OCI-LY7 (cell line): Measurements from ENCODE around the gene DMD. TPM values are rescaled to one million over a fixed set of nuclear protein-coding genes. Genes with fewer than 3 reads are reported as not detected.

Experiments
- BruUV-seq: library from RNA; stranded (reverse); fragments of 400-500 nt; replicated peaks from 2 replicates; lab custom pipeline; 2021; lab: Mats Ljungman, UMichigan
- CTCF ChIA-PET: fragments of 300-600 bp; sonication (Branson Sonifier 250); formaldehyde crosslinking; loops from one replicate; lab custom pipeline; 2022; ENCODE audit warnings: antibody characterized with exemption; ENCODE audit not compliant: unreplicated experiment; lab: Charles Lee
- POLR2A ChIA-PET: fragments of 300-600 bp; sonication (Branson Sonifier 250); formaldehyde crosslinking; loops from one replicate; lab custom pipeline; 2022; ENCODE audit warnings: antibody characterized with exemption; lab: Charles Lee
- DNase-seq: peaks from one replicate; pipeline ENCODE4 v3.0.0-alpha.2; 2015; ENCODE audit warnings: low spot score
- H2AFZ ChIP-seq: fragments of 200-600 bp; sonication (generic), shearing (Covaris generic); 2 replicates; pipeline ENCODE4 v1.6.1; 2014; ENCODE audit warnings: mild to moderate bottlenecking, antibody characterized with exemption, low read length, moderate library complexity
- H3K27ac ChIP-seq: fragments of 200-600 bp; sonication (generic); 2 replicates; pipeline ENCODE4 v1.5.1; 2014; ENCODE audit warnings: mixed run types, low read depth, mild to moderate bottlenecking, moderate library complexity, low read length, inconsistent platforms; ENCODE audit not compliant: poor library complexity, severe bottlenecking
- H3K36me3 ChIP-seq: fragments of 200-600 bp; sonication (generic); 2 replicates; pipeline ENCODE4 v1.6.1; 2014; ENCODE audit warnings: mild to moderate bottlenecking, antibody characterized with exemption, low read length, moderate library complexity, mixed read lengths; ENCODE audit not compliant: insufficient read depth
- H3K4me1 ChIP-seq: fragments of 200-600 bp; sonication (generic); 2 replicates; pipeline ENCODE4 v1.5.1; 2014; ENCODE audit warnings: mild to moderate bottlenecking, low read length; ENCODE audit not compliant: insufficient read depth, poor library complexity, severe bottlenecking
- H3K4me2 ChIP-seq: fragments of 200-600 bp; sonication (generic); 2 replicates; pipeline ENCODE4 v1.6.1; 2014; ENCODE audit warnings: mild to moderate bottlenecking, low read length
- H3K4me3 ChIP-seq: fragments of 200-600 bp; sonication (generic); 2 replicates; pipeline ENCODE4 v1.5.1; 2014; ENCODE audit warnings: mild to moderate bottlenecking, low read depth, low read length; ENCODE audit not compliant: poor library complexity, severe bottlenecking
- H3K79me2 ChIP-seq: fragments of 200-600 bp; sonication (generic); 2 replicates; pipeline ENCODE4 v1.6.1; 2016; ENCODE audit warnings: low read depth, mild to moderate bottlenecking, low read length, moderate library complexity, mixed read lengths; ENCODE audit not compliant: insufficient read depth
- H3K9me2 ChIP-seq: fragments of 200-600 bp; sonication (generic); 2 replicates; pipeline ENCODE4 v1.6.1; 2016; ENCODE audit warnings: mild to moderate bottlenecking, low read length, mixed read lengths; ENCODE audit not compliant: insufficient read depth
- H3K9me3 ChIP-seq: fragments of 200-600 bp; sonication (generic); 2 replicates; pipeline ENCODE4 v1.6.1; 2014; ENCODE audit warnings: mild to moderate bottlenecking, mixed run types, low read length, mixed read lengths
- H4K20me1 ChIP-seq: fragments of 200-600 bp; sonication (generic); 2 replicates; pipeline ENCODE4 v1.6.1; 2014; ENCODE audit warnings: mild to moderate bottlenecking, antibody characterized with exemption, low read length, moderate library complexity, mixed read lengths; ENCODE audit not compliant: insufficient read depth
- EZH2phosphoT487 ChIP-seq: fragments of 200-600 bp; sonication (generic); IDR thresholded peaks from 2 replicates; pipeline ENCODE4 v1.6.1; 2018; ENCODE audit warnings: low read depth, borderline replicate concordance, mild to moderate bottlenecking, mixed run types, antibody characterized with exemption, low read length, moderate library complexity, mixed read lengths
- intact Hi-C: fragments of 100-400 bp; cut with micrococcal nuclease; formaldehyde crosslinking; loops from one replicate; pipeline ENCODE4 v1.10.0; 2022; ENCODE audit not compliant: unreplicated experiment
- total RNA-seq, 2 experiments: library from RNA; depleted of rRNA in 1 of 2; stranded (reverse); fragments of >200 nt in 1 of 2; shearing (Covaris generic) in 1 of 2; gene quantifications; 2 replicates each; pipeline ENCODE4 v1.2.3, GENCODE V29; 2014 to 2022
- TF ChIP-seq, protein P1 (sequence below): fragments of 200-600 bp; sonication (generic); conservative IDR thresholded peaks from 2 replicates; pipeline ENCODE4 v1.5.1; 2014; ENCODE audit warnings: mild to moderate bottlenecking, antibody characterized with exemption, low read length, moderate library complexity, mixed read lengths

Gene DMD
- total RNA-seq, 2 experiments from 2014 or later, result 20.5 to 61.4 TPM

DNA sequence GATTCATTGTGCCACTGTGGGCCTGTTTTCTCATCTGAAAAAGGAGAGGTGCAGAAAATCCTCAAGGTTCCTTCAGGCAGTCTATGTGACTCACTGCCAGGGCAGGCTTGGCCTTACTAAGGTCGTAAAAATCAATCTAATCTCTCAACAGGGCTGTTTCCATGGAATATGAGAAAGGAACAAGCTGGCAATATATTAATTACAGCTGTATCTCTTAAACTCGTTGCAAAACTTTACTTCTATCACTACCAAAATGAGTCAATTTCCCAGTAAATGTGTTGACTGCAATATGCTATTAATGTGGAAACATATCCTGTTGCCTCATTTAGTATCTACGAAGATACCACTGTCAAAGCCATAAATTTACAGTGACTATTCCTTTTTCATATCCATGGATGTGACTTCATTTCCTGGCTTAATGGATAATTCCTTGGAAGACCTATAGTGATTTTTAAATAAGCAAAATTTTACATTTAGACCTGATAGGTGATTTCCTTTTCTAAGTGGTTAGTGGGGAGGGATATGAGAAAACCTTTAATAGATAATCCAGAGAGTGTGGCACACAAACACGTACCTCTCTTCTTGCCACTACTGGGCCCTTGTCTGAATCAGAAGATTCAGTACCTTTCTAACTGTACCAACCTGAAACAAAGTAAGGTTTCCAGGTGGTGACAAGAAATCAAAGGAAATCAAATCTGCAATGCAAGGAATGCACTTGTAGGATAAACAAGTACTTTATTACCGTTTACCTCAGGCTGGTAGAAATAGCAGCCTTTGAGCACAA, 2012.1 kb downstream of the DMD start:
- no peaks in the 10 kb centered on the region for H4K20me1 ChIP-seq
- TF ChIP-seq, protein P1, sequence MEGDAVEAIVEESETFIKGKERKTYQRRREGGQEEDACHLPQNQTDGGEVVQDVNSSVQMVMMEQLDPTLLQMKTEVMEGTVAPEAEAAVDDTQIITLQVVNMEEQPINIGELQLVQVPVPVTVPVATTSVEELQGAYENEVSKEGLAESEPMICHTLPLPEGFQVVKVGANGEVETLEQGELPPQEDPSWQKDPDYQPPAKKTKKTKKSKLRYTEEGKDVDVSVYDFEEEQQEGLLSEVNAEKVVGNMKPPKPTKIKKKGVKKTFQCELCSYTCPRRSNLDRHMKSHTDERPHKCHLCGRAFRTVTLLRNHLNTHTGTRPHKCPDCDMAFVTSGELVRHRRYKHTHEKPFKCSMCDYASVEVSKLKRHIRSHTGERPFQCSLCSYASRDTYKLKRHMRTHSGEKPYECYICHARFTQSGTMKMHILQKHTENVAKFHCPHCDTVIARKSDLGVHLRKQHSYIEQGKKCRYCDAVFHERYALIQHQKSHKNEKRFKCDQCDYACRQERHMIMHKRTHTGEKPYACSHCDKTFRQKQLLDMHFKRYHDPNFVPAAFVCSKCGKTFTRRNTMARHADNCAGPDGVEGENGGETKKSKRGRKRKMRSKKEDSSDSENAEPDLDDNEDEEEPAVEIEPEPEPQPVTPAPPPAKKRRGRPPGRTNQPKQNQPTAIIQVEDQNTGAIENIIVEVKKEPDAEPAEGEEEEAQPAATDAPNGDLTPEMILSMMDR, result no peak
- no peak for TF ChIP-seq EZH2phosphoT487
- H3K4me2 ChIP-seq, result no peak overlapping the region
- ChIA-PET POLR2A (no interaction called here), CTCF (interaction anchor here (0.5 kb wide), 1 partner anchor 13 kb away, joined by 3 read pairs; no protein-coding TSS in a partner anchor)
- peaks cover 52% of the 10 kb centered on the region for H3K36me3 ChIP-seq
- H2AFZ ChIP-seq, result no peak overlapping the region
- H3K9me2 ChIP-seq, result no peaks in the 10 kb centered on the region
- no peaks in the 10 kb centered on the region for H3K79me2 ChIP-seq
- no peaks in the 10 kb centered on the region for H3K9me3 ChIP-seq
- no TSS peak for BruUV-seq
- no peak overlapping the region for H3K27ac ChIP-seq
- intact Hi-C loops, result no loop called here
- DNase-seq, result no peak
- H3K4me3 ChIP-seq, result no peak overlapping the region
- no peaks in the 10 kb centered on the region for H3K4me1 ChIP-seq

- Histone ChIP-seq H3K9me2 (no peaks in the 10 kb centered on the region), H3K36me3 (peaks cover 24% of the 10 kb centered on the region)
- TF ChIP-seq EZH2phosphoT487, result no peak
- TF ChIP-seq, protein P1, result no peak
Measured at GRCh38 chrX:31190221-31190975, 2021.0 kb downstream of the DMD start.

More at GRCh38 chrX:31190221-31190975, 2021.0 kb downstream of the DMD start:
- no peak overlapping the region for H3K27ac ChIP-seq
- intact Hi-C loops, result no loop called here
- POLR2A ChIA-PET, result no interaction called here
- H3K4me2 ChIP-seq, result no peak overlapping the region
- H3K4me1 ChIP-seq, result no peaks in the 10 kb centered on the region
- CTCF ChIA-PET, result no interaction called here
- no peaks in the 10 kb centered on the region for H3K79me2 ChIP-seq
- H4K20me1 ChIP-seq, result no peaks in the 10 kb centered on the region
- H3K4me3 ChIP-seq, result no peak overlapping the region
- no peak for DNase-seq
- no peaks in the 10 kb centered on the region for H3K9me3 ChIP-seq
- no TSS peak for BruUV-seq
- no peak overlapping the region for H2AFZ ChIP-seq
